ENCODE measurements around the gene PTPN5.

PTPN5 gene

GRCh38 chr11:18714443-18714780 lies 77.2 kb downstream of the PTPN5 start:
- TF ChIP-seq, protein P1, sequence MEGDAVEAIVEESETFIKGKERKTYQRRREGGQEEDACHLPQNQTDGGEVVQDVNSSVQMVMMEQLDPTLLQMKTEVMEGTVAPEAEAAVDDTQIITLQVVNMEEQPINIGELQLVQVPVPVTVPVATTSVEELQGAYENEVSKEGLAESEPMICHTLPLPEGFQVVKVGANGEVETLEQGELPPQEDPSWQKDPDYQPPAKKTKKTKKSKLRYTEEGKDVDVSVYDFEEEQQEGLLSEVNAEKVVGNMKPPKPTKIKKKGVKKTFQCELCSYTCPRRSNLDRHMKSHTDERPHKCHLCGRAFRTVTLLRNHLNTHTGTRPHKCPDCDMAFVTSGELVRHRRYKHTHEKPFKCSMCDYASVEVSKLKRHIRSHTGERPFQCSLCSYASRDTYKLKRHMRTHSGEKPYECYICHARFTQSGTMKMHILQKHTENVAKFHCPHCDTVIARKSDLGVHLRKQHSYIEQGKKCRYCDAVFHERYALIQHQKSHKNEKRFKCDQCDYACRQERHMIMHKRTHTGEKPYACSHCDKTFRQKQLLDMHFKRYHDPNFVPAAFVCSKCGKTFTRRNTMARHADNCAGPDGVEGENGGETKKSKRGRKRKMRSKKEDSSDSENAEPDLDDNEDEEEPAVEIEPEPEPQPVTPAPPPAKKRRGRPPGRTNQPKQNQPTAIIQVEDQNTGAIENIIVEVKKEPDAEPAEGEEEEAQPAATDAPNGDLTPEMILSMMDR (IDR thresholded peaks at IDR 0.05; ENCODE audit: control extremely low read depth, extremely low read depth, low read depth, missing control alignments) = no peak
- no peak for DNase-seq (ENCODE audit: extremely low spot score)
- POLR2A ChIA-PET = no interaction called here
- CTCF ChIA-PET = interaction anchor here (1.6 to 3.5 kb wide), 5 partner anchors 7 to 16 kb away, joined by 3 to 33 read pairs (median 9); partner anchors contain the start of gene IGSF22

GRCh38 chr11:18713646-18714442 lies 77.8 kb downstream of the PTPN5 start:
- ChIA-PET POLR2A (interaction anchor here (1.0 kb wide), 1 partner anchor 98 kb away, joined by 3 read pairs; no protein-coding TSS in a partner anchor), CTCF (interaction anchor here (1.6 to 3.5 kb wide), 5 partner anchors 8 to 17 kb away, joined by 3 to 33 read pairs (median 9); partner anchors contain the start of gene IGSF22)
- DNase-seq (ENCODE audit: extremely low spot score) = no peak
- TF ChIP-seq, protein P1 (IDR thresholded peaks at IDR 0.05; ENCODE audit: control extremely low read depth, extremely low read depth, low read depth, missing control alignments) = no peak

GRCh38 chr11:18710545-18710944 lies 81.1 kb downstream of the PTPN5 start:
- no peak for DNase-seq (ENCODE audit: extremely low spot score)
- POLR2A ChIA-PET = no interaction called here
- CTCF ChIA-PET = interaction anchor here (1.6 kb wide), 1 partner anchor 17 kb away, joined by 4 read pairs; no protein-coding TSS in a partner anchor
- TF ChIP-seq, protein P1 (IDR thresholded peaks at IDR 0.05; ENCODE audit: control extremely low read depth, extremely low read depth, low read depth, missing control alignments) = no peak

DNA sequence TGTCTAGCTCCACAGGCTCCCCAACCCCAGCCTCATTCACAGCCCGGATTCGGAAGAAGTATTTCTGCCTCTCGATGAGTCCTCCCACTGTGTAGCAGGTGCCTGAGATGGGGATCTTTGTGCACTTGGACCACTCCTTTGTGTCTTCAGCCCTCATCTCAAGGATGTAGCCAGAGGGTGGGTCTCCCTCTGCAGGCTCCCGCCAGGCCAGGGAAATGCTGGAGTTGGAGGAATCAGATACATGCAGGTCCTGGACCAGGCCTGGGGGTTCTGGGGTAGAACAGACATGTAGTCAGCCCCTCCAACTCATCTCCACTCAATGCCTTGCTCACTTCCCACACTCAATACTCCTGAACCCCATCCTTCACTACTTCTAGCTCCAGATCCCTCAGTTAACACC lies 82.2 kb downstream of the PTPN5 start:
- ChIA-PET POLR2A (no interaction called here), CTCF (interaction anchor here (1.0 to 1.6 kb wide), 4 partner anchors 13 to 22 kb away, joined by 3 to 7 read pairs (median 5); no protein-coding TSS in a partner anchor)
- DNase-seq (ENCODE audit: extremely low spot score) = no peak
- TF ChIP-seq, protein P1 (IDR thresholded peaks at IDR 0.05; ENCODE audit: control extremely low read depth, extremely low read depth, low read depth, missing control alignments) = no peak

- DNase-seq (ENCODE audit: extremely low spot score) = no peak
- CTCF ChIA-PET = interaction anchor here (1.0 to 5.6 kb wide), 4 partner anchors 10 to 185 kb away, joined by 3 to 26 read pairs (median 8); no protein-coding TSS in a partner anchor
- TF ChIP-seq, protein P1 (IDR thresholded peaks at IDR 0.05; ENCODE audit: control extremely low read depth, extremely low read depth, low read depth, missing control alignments) = no peak
- POLR2A ChIA-PET = no interaction called here
Measured at GRCh38 chr11:18707811-18708340, 83.7 kb downstream of the PTPN5 start.

GRCh38 chr11:18706330-18707243 lies 85.0 kb downstream of the PTPN5 start:
- DNase-seq (ENCODE audit: extremely low spot score) = peak; percentile 61
- ChIA-PET POLR2A (no interaction called here), CTCF (interaction anchor here (2.1 to 5.6 kb wide), 3 partner anchors 16 to 25 kb away, joined by 14 to 38 read pairs (median 26); no protein-coding TSS in a partner anchor)
- TF ChIP-seq, protein P1 (IDR thresholded peaks at IDR 0.05; ENCODE audit: control extremely low read depth, extremely low read depth, low read depth, missing control alignments) = no peak

Measured in GM10248 (cell line).